MCF 10A (cell line): Measurements from ENCODE around the gene RAP2B. TPM values are rescaled to one million over a fixed set of nuclear protein-coding genes. Genes with fewer than 3 reads are reported as not detected.

Experiments
- BruUV-seq: library from RNA; stranded (reverse); fragments of 400-500 nt; replicated peaks from 2 replicates; lab custom pipeline; 2021; lab: Mats Ljungman, UMichigan
- CTCF ChIA-PET: fragments of 300-600 bp; sonication (Branson Sonifier 250); formaldehyde crosslinking; extraction: SDS; loops from one replicate; lab custom pipeline; 2021; ENCODE audit warnings: antibody characterized with exemption, inconsistent platforms; lab: Yijun Ruan, JAX
- POLR2A ChIA-PET: fragments of 300-600, 350-650 bp; sonication (Branson Sonifier 250); formaldehyde crosslinking; extraction: SDS; loops from one replicate; lab custom pipeline; 2020; ENCODE audit warnings: antibody characterized with exemption, inconsistent platforms; lab: Yijun Ruan, JAX
- DNase-seq: peaks from one replicate; pipeline ENCODE4 v3.0.0-alpha.2; 2018; ENCODE audit not compliant: unreplicated experiment
- H3K27ac Mint-ChIP-seq: one replicate; pipeline ENCODE4 v1.8.0; 2022; ENCODE audit warnings: mild to moderate bottlenecking, low read depth, mixed read lengths; ENCODE audit not compliant: unreplicated experiment
- H3K27me3 Mint-ChIP-seq: one replicate; pipeline ENCODE4 v1.8.0; 2022; ENCODE audit warnings: mixed read lengths; ENCODE audit not compliant: insufficient read depth, unreplicated experiment
- H3K36me3 Mint-ChIP-seq: one replicate; pipeline ENCODE4 v1.8.0; 2022; ENCODE audit warnings: mild to moderate bottlenecking, moderate library complexity, mixed read lengths; ENCODE audit not compliant: insufficient read depth, unreplicated experiment
- H3K4me1 Mint-ChIP-seq: one replicate; pipeline ENCODE4 v1.8.0; 2022; ENCODE audit warnings: mixed read lengths; ENCODE audit not compliant: insufficient read depth, unreplicated experiment
- H3K4me3 Mint-ChIP-seq: one replicate; pipeline ENCODE4 v1.8.0; 2022; ENCODE audit warnings: mild to moderate bottlenecking, moderate library complexity, mixed read lengths; ENCODE audit not compliant: unreplicated experiment
- H3K9me3 Mint-ChIP-seq: one replicate; pipeline ENCODE4 v1.8.0; 2022; ENCODE audit warnings: mixed read lengths; ENCODE audit not compliant: unreplicated experiment
- intact Hi-C: fragments of 100-400 bp; cut with micrococcal nuclease; formaldehyde crosslinking; loops from 2 replicates; pipeline ENCODE4 v1.14.1; 2022
- total RNA-seq: library from RNA; stranded (reverse); gene quantifications from 2 replicates; pipeline ENCODE4 v1.2.3, GENCODE V29; 2022
- TF ChIP-seq, protein P1 (sequence below): fragments of 200-600 bp; IDR thresholded peaks from one replicate; pipeline ENCODE4 v1.8.0; 2022; ENCODE audit warnings: antibody characterized with exemption, mild to moderate bottlenecking; ENCODE audit not compliant: unreplicated experiment

The RAP2B gene
- total RNA-seq, 1 experiment from 2014 or later, result 19.3 TPM

DNA sequence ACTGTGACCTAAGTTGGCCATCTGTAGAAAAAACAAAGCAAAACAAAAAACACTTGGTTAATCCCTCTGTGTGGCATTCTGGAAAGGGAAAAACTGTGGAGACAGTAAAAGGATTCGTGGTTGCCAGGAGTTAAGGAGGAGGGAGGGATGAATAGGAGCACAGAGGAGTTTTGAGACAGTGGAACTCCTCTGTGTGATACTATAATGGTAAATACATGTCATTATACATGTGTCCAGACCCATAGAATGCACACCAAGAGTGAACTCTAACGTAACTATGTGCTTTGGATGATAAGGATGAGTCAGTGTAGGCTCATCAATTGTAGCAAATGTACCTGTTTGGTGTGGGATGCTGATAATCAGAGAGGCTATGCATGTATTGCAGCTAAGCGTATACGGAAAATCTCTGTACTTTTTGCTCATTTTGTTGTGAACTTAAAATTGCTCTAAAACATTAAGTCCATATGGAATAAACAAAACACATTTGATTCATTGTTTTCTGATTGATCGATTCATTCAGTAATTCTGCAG is 33.4 kb downstream of the RAP2B start:
- DNase-seq, result no peak
- H3K4me3 Mint-ChIP-seq, result no peak overlapping the region
- H3K27ac Mint-ChIP-seq, result no peak overlapping the region
- ChIA-PET CTCF (interaction anchor here (0.7 kb wide), 1 partner anchor 217 kb away, joined by 3 read pairs; no protein-coding TSS in a partner anchor), POLR2A (no interaction called here)
- H3K36me3 Mint-ChIP-seq, result no peaks in the 10 kb centered on the region
- no peaks in the 10 kb centered on the region for H3K27me3 Mint-ChIP-seq
- no peaks in the 10 kb centered on the region for H3K4me1 Mint-ChIP-seq
- intact Hi-C loops, result no loop called here
- BruUV-seq, result no TSS peak
- TF ChIP-seq, protein P1, sequence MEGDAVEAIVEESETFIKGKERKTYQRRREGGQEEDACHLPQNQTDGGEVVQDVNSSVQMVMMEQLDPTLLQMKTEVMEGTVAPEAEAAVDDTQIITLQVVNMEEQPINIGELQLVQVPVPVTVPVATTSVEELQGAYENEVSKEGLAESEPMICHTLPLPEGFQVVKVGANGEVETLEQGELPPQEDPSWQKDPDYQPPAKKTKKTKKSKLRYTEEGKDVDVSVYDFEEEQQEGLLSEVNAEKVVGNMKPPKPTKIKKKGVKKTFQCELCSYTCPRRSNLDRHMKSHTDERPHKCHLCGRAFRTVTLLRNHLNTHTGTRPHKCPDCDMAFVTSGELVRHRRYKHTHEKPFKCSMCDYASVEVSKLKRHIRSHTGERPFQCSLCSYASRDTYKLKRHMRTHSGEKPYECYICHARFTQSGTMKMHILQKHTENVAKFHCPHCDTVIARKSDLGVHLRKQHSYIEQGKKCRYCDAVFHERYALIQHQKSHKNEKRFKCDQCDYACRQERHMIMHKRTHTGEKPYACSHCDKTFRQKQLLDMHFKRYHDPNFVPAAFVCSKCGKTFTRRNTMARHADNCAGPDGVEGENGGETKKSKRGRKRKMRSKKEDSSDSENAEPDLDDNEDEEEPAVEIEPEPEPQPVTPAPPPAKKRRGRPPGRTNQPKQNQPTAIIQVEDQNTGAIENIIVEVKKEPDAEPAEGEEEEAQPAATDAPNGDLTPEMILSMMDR, result no peak
- no peaks in the 10 kb centered on the region for H3K9me3 Mint-ChIP-seq

DNA sequence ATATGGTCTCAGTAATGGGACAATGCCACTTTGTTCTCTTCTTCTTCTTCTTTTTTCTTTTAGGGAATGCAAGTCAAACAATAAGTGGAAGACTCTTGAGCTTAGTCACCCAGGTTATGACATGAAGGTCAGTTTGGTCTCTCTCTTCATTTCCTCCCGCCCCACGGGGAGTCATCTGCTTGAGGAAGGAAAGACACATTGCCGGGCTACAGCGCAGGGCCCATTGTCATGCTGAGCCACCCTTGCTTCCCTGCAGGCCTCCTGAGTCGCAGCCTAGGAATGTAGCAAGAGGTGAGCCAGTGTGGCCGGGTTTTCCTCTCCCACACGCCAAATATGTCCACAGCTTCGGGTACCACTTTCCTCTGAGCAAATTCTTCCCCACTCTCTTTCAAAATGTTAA is 47.6 kb downstream of the RAP2B start:
- ChIA-PET POLR2A (interaction anchor here (0.7 to 1.1 kb wide), 5 partner anchors 9 to 166 kb away, joined by 3 to 6 read pairs (median 4); no protein-coding TSS in a partner anchor), CTCF (interaction anchor here (0.7 to 0.9 kb wide), 3 partner anchors 41 to 495 kb away, joined by 3 to 4 read pairs (median 3); no protein-coding TSS in a partner anchor)
- H3K9me3 Mint-ChIP-seq, result no peaks in the 10 kb centered on the region
- no peaks in the 10 kb centered on the region for H3K36me3 Mint-ChIP-seq
- intact Hi-C loops, result no loop called here
- peak; percentile 66 for DNase-seq
- H3K27me3 Mint-ChIP-seq, result no peaks in the 10 kb centered on the region
- H3K27ac Mint-ChIP-seq, result no peak overlapping the region
- TF ChIP-seq, protein P1, result no peak
- H3K4me1 Mint-ChIP-seq, result peaks cover 16% of the 10 kb centered on the region
- BruUV-seq, result no TSS peak
- H3K4me3 Mint-ChIP-seq, result no peak overlapping the region

DNA sequence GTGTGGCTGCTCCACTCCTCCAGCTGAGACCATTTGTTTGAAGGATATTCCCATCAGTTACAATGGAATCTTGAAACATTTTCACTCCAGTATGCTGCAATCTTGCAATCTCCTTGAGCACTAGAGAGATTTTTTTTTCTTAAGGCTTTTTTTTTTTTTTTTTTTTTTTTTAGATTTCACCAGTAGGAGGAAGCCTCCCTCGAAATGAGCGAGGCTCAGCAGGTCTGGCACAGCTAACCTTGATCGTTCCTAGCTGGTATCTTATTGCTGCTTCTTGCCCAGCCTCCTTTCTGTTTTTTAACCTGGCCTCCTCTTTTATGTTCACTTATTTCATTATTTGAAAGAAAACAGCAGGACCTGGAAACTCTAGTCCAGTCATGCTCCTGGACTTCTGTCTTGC is 48.1 kb downstream of the RAP2B start:
- BruUV-seq, result no TSS peak
- Mint-ChIP-seq H3K9me3 (no peaks in the 10 kb centered on the region), H3K36me3 (no peaks in the 10 kb centered on the region), H3K27ac (no peak overlapping the region), H3K4me3 (no peak overlapping the region), H3K4me1 (peaks cover 16% of the 10 kb centered on the region), H3K27me3 (no peaks in the 10 kb centered on the region)
- CTCF ChIA-PET, result interaction anchor here (0.7 to 0.9 kb wide), 3 partner anchors 41 to 495 kb away, joined by 3 read pairs; no protein-coding TSS in a partner anchor
- intact Hi-C loops, result no loop called here
- TF ChIP-seq, protein P1, result no peak
- DNase-seq, result peak; percentile 34
- POLR2A ChIA-PET, result interaction anchor here (0.7 to 1.1 kb wide), 3 partner anchors 9 to 23 kb away, joined by 4 to 6 read pairs (median 5); no protein-coding TSS in a partner anchor

DNA sequence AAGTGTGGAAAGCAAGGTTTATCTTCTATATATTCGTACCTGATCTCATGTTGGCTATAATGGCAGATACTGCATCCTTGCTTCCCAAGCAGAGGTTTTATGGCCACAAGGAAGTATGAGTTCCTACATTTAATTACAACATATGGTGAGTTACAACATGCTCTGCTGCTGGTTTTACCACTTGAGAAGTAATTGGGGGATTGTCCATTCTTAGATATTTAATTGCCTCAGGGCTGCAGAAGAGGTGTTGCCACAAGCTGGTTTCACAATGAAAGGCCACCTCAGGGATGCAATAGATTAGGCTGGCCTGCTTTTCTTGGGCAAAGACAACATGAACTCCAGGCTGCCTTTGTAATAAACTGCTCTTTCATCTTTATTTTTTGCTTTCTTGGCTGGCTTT is 48.6 kb downstream of the RAP2B start:
- DNase-seq, result peak; percentile 85
- TF ChIP-seq, protein P1, result no peak
- Mint-ChIP-seq H3K27ac (no peak overlapping the region), H3K27me3 (no peaks in the 10 kb centered on the region), H3K4me1 (peaks cover 16% of the 10 kb centered on the region), H3K4me3 (no peak overlapping the region), H3K36me3 (no peaks in the 10 kb centered on the region), H3K9me3 (no peaks in the 10 kb centered on the region)
- BruUV-seq, result no TSS peak
- CTCF ChIA-PET, result interaction anchor here (0.8 kb wide), 1 partner anchor 47 kb away, joined by 3 read pairs; no protein-coding TSS in a partner anchor
- POLR2A ChIA-PET, result interaction anchor here (0.8 to 1.0 kb wide), 2 partner anchors 11 to 175 kb away, joined by 4 to 5 read pairs; no protein-coding TSS in a partner anchor
- intact Hi-C loops, result no loop called here
